HG03196 (cell line): ENCODE results near the gene CEP152.
A peak's percentile ranks its signal among the peaks of the same experiment; 100 is the strongest.
"Not testable (repeated sequence)": the region's sequence is repeated elsewhere in the genome, so short reads cannot be mapped to it uniquely, and the experiment has no call there.

Experiments used
- ATAC-seq: cut with Tn5 transposase; IDR thresholded peaks from one replicate; pipeline ENCODE4 v1.9.1; 2021; ENCODE audit not compliant: unreplicated experiment

CEP152 gene, protein sequence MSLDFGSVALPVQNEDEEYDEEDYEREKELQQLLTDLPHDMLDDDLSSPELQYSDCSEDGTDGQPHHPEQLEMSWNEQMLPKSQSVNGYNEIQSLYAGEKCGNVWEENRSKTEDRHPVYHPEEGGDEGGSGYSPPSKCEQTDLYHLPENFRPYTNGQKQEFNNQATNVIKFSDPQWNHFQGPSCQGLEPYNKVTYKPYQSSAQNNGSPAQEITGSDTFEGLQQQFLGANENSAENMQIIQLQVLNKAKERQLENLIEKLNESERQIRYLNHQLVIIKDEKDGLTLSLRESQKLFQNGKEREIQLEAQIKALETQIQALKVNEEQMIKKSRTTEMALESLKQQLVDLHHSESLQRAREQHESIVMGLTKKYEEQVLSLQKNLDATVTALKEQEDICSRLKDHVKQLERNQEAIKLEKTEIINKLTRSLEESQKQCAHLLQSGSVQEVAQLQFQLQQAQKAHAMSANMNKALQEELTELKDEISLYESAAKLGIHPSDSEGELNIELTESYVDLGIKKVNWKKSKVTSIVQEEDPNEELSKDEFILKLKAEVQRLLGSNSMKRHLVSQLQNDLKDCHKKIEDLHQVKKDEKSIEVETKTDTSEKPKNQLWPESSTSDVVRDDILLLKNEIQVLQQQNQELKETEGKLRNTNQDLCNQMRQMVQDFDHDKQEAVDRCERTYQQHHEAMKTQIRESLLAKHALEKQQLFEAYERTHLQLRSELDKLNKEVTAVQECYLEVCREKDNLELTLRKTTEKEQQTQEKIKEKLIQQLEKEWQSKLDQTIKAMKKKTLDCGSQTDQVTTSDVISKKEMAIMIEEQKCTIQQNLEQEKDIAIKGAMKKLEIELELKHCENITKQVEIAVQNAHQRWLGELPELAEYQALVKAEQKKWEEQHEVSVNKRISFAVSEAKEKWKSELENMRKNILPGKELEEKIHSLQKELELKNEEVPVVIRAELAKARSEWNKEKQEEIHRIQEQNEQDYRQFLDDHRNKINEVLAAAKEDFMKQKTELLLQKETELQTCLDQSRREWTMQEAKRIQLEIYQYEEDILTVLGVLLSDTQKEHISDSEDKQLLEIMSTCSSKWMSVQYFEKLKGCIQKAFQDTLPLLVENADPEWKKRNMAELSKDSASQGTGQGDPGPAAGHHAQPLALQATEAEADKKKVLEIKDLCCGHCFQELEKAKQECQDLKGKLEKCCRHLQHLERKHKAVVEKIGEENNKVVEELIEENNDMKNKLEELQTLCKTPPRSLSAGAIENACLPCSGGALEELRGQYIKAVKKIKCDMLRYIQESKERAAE (N-terminal part only)

DNA sequence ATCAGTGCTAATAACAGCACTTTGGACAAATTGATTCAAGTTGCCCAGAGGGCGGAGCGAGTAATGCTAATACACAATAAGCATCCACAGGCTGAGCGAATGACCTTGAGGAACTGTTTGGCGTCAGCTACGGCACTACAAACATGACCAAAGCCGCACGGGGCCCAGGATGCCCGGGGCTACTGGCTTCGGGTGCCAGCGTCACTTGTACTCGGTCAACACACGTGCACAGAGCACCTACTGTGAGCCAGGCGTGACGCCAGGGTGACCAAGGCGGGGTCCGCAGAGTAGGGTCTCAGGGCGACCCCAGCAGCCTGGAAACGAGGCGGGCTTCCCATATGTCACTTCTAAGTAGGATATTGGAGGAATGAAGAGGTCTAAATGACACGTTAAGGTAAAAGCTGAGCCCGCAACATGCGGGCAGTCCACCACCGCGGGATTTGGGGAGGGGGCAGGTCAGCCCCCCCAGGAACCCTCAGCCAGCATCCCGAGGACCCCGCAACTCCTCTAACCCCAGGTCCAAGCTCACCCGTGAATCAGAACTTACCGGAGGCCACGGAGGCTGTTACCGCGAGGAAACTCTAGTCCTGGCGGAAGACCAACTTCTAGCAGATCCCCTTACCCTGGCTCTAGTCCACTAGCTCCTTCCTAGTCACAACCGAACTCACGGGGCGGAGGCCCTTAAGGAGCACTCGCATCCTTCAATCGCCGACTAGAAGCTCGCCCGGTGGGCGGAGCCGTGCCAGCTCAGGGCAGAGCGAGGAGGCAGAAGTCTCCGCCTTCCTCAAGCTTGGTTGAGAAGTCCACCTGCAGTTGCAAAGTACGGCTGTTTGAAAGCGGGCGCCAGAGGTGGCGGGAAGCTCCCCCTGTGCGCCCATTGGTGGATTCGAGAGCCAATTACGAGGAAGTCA, at the start of gene CEP152:
Gene CEP152, minus strand, starts transcription at position 656 of the 911 bp plus-strand sequence. CDS start 5,420 bp downstream, outside the sequence.
- ATAC-seq: peak; percentile 96

DNA sequence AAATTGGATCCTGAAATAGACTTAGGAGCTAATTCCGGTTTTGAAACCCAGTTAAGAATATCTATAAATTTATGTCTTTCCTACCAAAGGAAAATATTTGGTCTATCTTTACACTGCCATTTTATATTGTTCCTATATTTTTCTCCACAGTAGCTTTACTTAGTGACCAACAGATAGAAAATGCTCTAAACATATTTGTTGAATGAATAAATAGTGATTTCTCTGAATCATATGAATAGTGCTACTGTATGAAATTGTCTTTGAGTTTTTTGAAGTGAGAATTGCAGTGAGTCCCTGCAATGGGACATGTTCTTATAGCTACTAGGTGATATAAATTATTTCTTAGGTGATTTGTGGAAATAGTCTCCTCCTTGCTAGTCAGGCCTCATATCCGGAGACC, 48.6 kb upstream of the CEP152 start:
- no peak for ATAC-seq

DNA sequence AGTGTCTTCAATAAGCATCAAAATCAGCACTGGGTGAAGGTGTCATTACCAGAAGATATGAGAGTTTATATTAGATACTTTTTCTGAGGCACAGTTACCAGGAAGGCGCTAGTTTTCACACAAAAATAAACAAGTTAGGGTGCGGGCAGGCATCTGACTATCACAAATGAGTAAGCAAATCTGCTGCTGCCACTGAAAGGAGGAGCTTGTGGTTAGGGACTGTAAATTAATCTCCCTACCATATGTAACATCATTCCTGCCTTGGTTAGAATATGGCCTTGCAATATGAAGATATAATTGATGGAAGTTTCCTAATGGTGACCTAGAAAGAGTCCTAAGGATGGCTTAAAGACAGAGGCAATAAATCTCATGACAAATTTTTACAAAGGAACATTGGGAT, 47.5 kb upstream of the CEP152 start:
- no peak for ATAC-seq

DNA sequence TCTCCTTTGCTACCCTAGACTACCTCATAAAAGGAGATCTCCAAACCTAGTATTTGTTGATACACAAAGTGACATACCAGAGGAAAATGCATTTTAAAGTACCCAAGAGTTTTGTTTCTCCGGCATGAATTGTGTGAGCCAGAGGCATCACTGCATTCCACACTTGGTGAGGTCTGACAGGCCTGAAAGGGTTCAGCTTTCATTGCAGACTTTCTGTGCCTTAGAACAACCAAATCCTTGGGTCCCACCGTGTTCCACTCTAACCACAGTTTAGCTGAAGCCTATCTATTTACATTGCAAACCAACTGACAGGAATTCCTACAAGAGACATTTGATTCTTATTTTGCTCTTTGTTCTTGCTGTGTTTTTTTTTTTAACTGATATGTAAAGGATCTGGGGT, 46.1 kb upstream of the CEP152 start:
- no peak for ATAC-seq

DNA sequence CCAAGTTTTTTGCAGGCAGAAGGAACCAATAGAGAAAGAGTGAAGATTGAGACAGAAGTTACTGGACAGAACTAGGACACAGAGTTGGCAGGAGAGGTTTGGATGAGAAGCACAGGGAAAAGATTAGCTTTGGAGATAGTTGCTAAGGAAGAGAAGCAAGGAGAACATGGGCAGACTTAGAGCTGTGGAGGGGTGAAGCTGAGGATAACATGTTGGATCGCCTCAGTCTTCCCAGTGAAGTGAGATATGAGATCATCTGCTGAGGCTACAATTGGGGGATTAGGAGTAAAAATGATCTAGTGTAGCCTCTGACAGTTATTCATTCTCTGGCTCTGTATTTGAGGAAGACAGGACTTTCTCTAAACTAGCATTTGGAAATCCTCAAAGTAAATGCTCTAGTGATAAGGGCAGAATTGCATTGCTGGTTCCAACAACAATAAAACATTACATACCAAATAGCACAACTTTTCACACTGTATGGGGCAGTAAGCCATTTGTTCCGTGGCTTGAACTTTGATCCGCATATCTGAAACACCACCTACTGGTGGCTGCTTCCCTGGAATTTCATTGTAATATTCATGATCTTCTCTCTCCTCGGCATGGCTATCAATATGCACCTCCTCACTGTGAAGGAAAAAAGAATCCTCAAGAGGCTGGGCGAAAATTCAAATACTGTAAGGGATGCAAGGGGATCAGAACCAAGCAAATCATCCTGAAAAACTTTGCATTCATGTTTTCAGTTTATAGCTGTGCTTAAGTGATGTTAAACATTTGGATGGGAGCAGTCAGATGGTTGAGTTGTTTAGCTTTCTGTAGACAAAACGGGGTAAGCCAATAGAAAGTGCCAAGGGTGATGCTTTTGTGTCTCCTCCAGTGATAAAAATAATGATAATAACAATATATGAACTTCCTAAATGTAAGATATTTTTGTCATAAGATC, 44.9 kb upstream of the CEP152 start:
- ATAC-seq: no peak

DNA sequence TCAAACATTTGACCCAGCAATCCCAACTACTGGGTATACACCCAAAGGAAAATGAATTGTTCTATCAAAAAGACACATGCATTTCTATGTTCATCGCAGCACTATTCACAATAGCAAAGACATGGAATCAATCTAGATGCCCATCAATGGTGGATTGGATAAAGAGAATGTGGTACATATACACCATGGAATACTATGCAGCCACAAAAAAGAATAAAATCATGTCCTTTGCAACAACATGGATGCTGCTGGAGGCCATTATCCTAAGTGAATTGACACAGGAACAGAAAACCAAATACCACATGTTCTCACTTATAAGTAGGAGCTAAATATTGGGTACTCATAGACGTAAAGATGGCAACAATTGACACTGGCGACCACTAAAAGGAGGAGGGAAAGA, 43.6 kb upstream of the CEP152 start:
- not testable (repeated sequence) for ATAC-seq

DNA sequence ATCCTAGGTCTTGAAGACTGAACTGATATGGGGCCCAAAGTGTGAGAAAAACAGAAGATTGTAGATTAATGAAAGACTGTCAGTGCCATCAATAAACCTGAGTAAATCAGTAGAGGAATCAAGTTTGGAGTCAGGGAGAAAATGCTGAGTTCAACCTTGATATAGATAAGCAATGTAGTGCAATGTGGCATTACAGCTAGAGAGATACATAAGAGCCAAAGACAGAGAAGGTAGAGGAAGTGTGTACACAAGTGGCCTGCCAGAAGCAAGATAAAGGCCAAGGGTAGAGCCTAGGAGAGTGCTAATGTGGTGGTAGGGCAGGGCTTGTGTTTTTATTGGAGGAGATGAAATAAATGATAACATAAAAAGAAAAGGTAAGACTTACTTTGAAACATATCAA, 41.1 kb upstream of the CEP152 start:
- ATAC-seq: no peak

DNA sequence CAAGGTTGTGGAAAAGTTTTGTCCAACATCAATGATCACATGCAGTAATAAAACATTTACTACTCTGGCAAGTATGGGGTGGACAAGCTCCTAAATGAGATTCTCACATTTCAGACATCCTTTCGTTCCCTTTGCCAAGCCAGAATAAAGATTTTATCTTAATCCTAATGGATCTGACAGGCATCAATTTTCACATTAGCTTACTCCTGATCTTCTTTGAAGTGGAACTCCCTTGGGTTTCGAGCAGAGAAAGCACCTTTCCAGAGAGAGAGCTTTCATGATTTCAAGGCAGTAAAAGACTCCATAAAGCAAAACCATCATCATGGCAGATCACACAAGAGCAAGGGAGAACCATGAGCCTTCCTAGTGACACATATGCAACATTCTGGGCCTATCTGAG, 39.8 kb upstream of the CEP152 start:
- no peak for ATAC-seq

DNA sequence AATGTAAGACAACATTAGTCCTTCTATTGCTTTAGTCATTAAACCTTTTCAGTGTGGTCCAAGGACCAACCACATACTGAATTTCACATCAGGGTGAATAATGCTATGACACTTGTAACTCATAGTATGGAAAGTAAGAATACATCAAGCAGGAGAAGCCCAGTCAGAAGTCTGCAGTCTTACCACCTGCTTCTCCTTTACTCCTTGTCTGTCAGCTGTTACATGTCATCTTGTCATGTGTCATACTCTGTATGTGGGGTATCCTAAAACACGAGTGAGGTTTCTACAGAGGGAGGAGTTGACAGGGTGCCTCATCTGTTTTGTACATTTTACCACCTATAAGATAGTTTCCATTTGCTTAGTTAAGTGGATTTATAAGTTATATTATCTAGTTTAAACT, 34.3 kb upstream of the CEP152 start:
- no peak for ATAC-seq

DNA sequence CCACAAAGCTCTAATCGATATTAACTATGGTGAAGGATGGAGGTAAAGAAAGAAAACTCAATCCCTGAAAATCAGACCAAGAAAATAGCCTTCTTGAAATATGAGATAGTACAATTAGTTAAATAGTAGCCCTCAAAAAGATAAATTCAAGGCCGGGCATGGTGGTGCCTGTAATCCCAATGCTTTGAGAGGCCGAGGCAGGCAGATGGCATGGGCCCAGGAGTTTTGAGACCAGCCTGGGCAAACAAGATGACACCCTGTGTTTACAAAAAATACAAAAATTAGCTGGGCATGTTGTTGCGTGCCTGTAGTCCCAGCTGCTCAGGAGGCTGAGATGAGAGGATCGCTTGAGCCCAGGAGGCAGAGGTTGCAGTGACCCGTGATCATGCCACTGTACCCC, 31.6 kb upstream of the CEP152 start:
- ATAC-seq: no peak

DNA sequence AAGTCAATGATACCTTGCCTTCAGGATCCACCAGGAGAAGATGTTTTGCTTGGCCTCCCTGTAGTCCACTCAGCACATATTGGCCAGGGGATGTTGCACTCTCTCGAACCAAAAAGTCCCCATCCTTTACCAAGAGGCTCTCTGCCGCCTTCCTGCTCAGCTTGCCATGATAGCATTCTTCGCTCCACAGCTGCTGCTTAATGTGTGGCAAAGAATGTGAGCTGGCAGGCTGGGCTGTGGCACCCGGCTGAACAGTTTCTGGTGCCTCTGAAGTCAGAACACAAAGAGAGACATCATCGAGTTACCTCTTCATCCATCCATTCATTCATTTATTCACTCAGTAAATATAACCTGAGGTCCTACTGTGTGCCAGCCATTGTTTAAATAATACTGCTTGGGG, 23.9 kb upstream of the CEP152 start:
- no peak for ATAC-seq

DNA sequence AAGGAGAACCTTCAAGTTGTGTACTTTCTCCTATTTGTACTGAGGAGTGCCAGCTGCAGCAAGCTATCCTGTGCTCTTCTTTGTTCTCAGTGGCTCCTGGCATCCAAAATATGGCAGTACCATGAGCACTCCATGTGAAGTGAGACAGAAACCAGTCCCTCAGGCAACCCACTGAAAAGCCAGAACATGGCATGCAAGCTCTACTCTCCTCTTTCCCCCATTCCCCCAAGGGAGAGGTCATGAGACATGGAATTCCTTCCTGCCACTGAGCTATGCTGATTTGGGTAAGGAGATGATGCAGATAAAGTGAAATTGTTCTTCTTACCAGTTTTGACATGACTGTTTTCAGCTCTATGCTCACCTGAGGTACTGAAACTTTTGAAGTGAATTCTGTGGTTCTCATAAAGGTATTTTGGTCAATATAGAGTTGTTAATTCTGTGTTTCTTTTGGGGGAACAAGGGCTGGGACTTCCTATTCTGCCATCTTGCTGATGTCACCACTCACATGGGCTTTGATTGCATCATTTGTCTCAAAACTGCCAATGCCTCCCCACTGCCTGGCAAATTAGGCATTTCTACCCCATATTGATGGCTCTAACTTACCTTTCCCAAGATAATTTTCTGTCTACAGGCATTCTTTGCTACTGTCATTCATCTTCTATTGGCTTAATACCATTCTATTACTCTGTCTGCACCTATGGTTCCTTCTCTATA, 22.8 kb upstream of the CEP152 start:
- ATAC-seq: no peak

DNA sequence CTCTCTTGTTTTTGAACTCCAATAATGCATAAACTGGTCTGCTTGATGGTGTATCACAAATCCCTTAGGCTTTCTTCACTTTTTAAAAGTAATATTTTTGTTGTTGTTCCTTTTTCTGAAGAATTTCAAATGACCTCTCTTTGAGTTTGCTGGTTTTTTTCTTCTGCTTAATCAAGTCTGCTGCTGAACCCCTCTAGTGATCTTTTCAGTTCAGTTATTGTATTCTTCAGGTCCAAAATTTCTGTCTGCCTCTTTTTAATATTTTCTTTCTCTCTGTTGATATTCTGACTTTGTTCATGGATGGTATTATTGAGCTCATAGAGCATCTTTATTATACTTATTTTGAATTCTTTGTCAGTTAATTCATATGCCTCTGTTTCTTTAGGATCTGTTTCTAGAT, 21.8 kb upstream of the CEP152 start:
- no peak for ATAC-seq

DNA sequence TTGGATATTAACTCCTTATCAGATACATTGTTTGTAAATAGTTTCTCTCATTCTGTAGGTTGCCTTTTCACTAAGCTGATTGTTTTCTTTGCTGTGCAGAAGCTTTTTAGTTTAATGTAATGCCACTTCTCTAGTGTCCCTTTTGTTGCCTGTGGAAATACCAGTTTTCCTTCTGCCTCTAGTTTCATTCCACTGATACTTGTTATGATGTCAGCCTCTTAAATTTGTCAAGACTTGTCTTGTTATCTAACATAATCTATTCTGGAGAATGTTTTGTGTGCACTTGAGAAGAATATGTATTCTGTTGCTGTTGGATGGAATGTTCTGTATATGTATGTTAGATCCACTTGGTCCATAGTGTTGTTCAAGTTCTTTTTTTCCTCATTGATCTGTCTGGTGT, 18.0 kb upstream of the CEP152 start:
- no peak for ATAC-seq

DNA sequence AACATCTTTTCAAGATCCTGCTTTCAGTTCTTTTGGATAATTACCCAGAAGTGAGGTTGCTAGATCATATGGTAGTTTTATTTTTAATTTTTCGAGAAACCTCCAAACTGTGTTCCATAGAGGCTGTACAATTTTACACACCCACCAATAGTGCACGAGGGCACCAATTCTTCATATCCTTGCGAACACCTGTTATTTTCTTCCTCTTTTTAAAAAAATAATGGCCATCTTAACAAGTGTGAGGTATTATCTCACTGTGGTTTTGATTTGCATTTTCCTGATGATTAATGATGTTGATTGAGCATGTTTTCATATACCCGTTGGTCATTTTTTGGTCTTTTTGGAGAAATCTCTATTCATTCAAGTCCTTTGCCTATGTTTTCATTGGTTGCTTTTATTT, 17.6 kb upstream of the CEP152 start:
- no peak for ATAC-seq

DNA sequence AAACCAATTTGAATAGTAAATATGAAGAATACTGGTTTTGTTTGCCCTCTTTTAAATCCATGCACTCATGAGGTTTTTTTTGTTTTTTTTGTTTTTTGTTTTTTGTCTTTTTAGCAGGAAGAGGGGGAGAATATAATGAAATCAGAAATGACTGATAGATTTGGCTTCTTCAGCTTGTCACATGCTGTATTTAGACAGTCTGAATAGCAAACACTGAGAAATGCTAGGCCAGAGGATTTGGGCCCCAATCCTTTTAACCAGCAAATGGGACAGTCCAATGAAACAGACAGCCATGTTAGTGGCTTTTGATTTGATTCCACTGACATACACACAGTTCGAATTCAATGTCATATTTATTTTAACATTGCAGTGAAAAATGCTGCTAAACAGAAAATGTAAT, 14.2 kb upstream of the CEP152 start:
- no peak for ATAC-seq

DNA sequence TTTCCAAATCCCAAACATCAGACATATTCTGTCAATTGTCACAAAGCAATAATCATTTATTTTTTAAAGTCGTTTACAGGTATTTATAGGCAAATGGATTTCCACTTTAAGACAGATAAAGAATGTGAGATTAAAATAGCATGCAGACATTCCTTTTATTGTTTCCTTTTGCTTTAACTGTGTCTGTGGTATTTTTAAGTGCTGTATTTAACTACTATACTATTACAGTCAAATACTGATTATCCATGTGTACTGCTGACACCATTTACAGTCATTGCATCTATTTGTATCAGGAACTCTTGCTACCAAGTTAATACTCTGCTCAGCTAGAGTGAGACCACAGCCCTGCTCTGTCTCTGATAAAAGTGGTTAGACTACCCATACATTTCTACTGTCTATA, 12.8 kb upstream of the CEP152 start:
- ATAC-seq: no peak

DNA sequence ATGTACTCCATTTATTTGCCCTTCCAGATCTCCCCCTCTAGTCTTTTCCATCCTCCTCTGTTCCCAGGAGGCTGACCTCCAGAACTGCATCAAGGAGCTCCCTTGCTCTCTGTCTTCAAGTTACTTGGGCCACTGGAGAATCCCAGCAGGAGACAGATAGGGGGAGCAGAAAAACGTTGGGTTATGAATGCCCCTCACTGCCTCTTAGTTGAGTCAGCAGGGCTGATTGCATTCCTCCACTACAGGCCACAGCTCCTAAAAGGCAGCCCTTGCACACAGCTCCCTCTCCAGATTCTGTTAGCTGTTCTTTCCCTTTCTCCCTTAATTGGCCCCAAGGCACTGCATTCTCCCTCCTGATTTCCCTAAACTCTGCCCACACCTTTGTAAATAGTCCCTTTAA, 12.4 kb upstream of the CEP152 start:
- ATAC-seq: no peak

DNA sequence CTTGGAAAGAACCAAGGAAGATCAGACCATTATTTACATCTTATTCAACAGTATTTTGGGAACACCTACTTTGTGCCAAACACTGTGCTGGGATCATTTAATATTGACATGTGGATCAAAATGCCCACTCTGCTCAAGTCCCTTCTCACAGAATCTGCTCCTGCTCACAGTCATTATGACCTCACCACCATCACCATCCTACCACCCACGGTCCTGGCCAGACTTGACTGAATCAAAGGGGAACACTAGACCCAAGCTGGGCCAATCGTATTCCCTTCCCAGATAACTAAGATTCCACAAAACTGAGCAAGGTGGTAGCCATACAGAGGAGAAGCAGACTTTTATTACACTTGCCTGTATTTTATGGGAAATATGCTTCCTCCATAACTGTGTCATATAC, 3.4 kb upstream of the CEP152 start:
- ATAC-seq: no peak
